ENCODE results near the gene CFAP54. TPM values are rescaled to one million over a fixed set of nuclear protein-coding genes. Genes with fewer than 3 reads are reported as not detected.

The CFAP54 gene
- total RNA-seq, 1 donor from 2014 or later: 1.2 TPM

DNA sequence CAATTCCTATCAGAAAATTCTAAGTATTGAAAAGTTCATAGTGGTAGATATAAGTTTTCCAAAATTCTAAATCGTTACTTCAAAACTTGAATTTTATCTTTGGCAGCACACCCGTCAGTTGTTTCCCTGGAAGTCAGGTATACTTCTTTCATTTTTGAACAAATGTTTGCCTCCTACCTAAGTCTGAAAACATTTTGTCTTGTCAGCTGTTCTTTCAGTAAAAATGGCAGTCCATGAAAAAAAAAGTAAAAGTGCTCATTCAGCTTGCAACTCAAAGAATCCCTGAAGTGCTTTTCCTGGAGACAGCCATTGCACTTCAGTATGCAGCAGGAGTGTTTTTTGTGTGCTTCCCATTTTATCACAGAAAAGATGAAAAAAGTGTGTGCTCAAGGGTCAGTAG is 287.5 kb downstream of the CFAP54 start:
- ATAC-seq (no peak), DNase-seq (ENCODE audit: low spot score) (no peak)
- intact Hi-C loops (cut with DNase I): no loop called here

DNA sequence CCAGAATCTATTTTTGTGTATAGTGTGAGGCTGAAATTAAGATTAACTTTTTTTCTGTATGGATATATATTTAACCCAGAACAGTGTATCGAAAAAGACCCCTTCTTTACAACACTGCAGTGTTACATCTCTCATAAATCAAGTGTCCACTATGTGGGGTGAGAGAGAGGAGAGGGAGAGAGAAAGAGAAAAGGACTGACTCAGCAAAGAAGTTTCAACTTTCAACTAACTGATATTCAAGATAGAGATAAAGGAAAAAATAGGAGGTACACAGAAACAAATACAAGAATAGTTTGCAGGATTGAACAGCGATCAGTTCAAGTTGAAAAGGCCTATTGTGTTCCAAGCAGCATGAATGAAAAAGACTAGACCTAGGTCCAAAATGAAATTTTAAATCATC is 291.0 kb downstream of the CFAP54 start:
- intact Hi-C loops (cut with DNase I): no loop called here
- ATAC-seq (no peak), DNase-seq (ENCODE audit: low spot score) (no peak)

DNA sequence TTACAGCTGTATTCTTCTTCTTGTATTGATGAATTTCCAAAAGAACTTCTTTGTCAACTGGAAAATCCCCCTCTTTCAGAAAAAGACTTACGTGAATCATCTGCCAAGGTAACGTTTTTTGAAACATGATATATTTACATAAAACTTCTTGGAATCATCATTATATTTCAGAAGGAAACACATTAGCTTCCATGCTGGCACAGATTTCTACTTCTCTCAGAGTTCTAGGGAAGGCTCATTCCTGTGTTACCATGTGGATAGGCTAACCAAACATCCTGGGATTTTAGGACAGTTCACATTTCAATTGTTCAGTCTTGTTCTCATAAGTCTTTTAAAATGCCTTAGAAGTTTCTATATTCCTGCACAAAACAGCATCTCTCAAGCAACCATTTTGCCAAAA is 297.4 kb downstream of the CFAP54 start:
- ATAC-seq (no peak), DNase-seq (ENCODE audit: low spot score) (no peak)
- intact Hi-C loops (cut with DNase I): no loop called here

DNA sequence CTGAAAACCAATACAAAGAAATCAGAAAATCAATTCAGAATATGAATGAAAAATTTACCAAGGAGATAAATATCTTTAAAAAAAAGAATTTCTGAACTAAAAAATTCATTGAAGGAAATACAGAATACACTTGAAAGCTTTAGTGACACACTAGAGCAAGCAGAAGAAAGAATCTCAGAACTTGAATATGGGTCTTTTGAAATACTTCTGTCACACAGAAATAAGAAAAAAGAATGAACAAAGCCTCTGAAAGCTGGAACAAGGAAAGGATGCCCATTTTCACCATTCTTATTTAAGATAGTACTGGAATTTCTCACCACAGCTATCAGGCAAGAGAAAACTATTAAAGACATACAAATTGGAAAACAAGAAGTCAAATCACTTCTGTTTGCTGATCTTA is 314.6 kb downstream of the CFAP54 start:
- intact Hi-C loops (cut with DNase I): no loop called here
- DNase-seq (ENCODE audit: low spot score) (no peak), ATAC-seq (no peak)

DNA sequence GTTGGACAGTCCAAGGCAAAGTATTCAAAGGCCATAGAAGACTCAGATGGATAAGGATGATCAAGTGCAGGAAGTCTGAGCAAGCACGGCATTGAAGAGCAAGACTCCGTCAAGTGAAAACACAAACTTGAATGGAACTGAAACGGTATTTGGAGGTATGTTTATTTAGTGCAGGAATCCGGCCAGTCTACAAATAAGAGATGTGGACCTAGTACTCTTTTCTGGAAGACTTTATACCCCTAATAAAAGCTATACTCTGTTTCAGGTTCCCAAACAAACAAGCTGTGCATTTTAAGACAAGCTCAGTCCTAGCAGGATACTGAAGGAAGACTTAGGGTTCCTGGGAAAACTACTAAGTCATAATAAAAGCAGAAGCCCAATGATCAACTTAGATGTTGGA is 316.9 kb downstream of the CFAP54 start:
- no peak for DNase-seq (ENCODE audit: low spot score)
- intact Hi-C loops (cut with DNase I): no loop called here

DNA sequence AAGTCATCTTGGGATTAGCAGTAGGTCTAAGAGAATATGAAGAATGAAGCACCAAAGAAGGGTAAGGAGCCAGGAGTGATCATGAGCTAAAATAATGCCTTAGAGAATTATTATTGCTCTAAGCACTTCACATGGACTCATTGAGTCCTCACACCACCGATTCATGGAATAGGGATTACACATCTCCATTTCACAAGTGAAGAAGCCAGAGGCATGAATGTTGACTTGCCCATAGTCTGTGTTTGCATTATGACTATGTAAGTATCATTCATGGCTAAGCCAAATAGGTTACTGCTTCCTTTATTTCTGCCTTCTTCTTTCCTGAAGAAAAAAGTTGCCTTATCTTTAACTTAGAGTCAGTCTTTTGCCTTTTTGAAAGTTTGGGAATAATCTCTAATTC is 318.4 kb downstream of the CFAP54 start:
- no peak for DNase-seq (ENCODE audit: low spot score)
- intact Hi-C loops (cut with DNase I): no loop called here
- no peak for ATAC-seq

More for the DNA sequence above, 316.9 kb downstream of the CFAP54 start:
- ATAC-seq: no peak

DNA sequence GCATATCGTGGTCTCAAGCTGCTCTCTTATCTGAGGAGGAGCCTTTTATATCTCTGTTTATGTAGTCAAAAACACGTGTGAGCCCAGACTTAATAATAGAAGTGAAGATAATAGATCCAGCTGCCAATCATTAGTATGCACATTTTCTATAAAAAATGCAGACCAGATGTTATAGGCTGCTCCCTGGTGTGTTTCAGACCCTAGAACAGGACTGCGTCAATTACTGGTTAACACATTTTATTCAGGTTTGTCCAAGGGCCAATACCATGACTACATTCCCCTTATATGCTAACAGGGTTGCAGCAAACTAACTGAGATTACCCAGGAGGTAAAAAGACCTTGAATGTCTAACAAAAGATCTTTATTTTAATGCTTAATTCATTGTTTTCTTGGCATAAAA is 319.2 kb downstream of the CFAP54 start:
- intact Hi-C loops (cut with DNase I): no loop called here
- DNase-seq (ENCODE audit: low spot score) (no peak), ATAC-seq (no peak)

DNA sequence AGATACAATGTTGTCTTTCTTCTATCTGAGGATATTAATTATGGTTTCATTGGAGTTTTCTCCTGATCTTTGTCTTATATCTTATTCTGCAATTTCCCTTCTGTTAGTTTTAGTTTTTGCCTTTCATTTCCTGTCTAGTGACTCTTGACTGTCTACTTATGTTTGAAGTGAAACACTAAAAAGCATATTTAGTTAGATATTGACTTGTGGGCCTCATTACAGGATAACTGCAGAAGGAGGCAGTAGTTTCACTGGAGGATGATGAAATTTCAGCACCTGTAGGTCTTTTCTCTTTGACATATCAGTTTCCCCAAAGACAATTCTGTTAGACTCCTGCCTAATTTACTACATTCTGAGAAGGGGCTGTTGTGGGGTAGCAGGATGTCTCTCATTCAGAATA is 320.1 kb downstream of the CFAP54 start:
- no peak for ATAC-seq
- intact Hi-C loops (cut with DNase I): no loop called here
- no peak for DNase-seq (ENCODE audit: low spot score)

DNA sequence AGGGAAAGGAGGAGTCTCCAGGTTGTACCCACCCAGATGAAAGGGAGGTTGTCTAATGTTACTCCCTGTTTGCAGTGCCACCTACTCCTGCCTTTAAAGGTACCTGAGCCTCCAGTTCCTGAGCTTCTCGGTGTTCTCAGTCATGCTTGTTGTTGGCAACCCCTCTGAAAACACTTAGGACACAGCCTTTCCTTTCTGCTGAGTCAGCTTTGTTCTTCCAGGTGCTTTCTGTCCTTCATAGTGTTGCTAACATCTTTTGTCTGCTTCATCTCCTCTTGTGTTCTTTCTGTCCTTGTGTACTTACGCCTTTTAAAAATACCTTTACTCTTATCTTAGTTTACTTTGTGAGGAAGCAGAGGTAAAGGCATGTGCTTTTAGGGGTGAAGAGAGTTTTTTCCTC is 320.7 kb downstream of the CFAP54 start:
- ATAC-seq (no peak), DNase-seq (ENCODE audit: low spot score) (no peak)
- intact Hi-C loops (cut with DNase I): loop anchor here (10.0 kb wide), 1 partner anchor 1315 kb away; no protein-coding TSS in a partner anchor

DNA sequence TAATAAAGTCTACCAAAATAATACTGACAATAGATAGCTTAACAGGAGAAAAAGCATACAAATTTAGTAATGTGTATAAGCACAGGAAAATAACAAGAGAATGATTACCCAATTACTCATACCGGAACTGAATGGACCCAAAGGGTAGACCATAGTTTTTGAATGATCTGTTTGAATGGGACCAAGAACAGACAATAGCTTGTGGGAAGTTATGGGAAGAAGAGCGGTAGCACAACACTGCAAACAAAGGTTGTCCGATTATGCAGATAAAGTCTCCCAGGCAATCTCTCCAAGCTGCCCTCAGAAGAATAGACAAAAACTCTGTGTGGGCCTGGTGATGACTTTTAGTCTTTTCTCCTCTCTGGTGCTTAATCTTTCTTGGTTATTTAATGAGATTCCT is 321.1 kb downstream of the CFAP54 start:
- intact Hi-C loops (cut with DNase I): loop anchor here (10.0 kb wide), 1 partner anchor 1314 kb away; no protein-coding TSS in a partner anchor
- ATAC-seq: no peak
- DNase-seq (ENCODE audit: low spot score): no peak

DNA sequence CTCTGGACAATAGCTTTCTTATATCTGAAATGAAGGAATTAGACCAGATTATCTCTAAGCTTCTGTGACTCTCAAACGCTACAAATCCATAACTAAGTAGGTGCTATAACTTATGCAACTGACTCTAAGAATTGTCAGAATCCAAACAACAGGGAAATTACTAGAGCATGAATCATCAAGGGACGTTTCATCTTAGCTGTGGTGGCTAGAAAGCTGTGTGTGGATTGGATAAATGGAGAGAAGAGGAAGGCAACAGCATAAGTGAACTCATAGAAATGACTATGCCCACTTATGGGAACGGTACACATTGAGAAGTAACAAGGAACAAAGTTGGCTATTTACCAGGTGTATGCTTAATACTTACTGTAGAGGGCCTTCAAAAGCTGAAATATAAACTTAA is 321.7 kb downstream of the CFAP54 start:
- intact Hi-C loops (cut with DNase I): loop anchor here (10.0 kb wide), 1 partner anchor 1314 kb away; no protein-coding TSS in a partner anchor
- no peak for DNase-seq (ENCODE audit: low spot score)
- no peak for ATAC-seq

DNA sequence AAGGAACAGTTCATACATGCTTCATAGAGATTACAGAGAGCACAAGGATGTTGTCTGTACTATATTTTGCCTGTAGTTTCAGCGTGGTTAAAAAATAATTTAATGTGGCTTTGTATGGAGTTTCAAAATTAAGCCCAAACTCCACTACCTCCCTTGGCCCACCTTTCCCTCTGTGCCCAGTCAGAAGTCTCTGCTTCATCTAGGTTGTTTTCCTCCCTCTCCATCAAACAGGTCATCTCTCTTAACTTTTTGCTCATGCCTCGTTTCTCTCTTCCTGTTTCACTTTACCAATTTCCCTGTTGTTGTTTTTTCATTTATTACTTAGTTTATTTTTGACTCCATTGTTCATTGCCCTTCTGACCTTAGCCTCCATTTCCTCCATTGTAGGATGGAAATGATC is 322.8 kb downstream of the CFAP54 start:
- ATAC-seq: no peak
- intact Hi-C loops (cut with DNase I): loop anchor here (10.0 kb wide), 1 partner anchor 1313 kb away; no protein-coding TSS in a partner anchor

DNA sequence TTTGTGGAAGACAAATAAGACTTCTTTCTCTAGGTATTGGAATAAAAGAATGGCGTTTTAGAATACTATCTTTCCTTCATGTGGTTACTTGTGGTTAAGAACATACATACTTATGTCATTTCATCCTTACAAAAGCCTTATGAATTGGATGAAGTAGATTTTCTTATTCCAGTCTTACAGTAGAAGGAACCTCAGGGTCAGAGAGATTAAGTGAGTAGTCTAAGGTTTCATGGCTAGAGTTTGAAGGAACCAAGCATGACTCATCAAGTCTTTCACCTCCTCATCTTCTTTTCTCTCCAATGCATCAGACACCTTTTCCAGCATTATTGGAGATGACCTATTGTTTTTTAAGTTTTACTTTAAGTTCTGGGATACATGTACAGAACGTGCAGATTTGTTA is 324.8 kb downstream of the CFAP54 start:
- ATAC-seq (no peak), DNase-seq (ENCODE audit: low spot score) (no peak)
- intact Hi-C loops (cut with DNase I): loop anchor here (10.0 kb wide), 1 partner anchor 1311 kb away; no protein-coding TSS in a partner anchor

More for the DNA sequence above, 322.8 kb downstream of the CFAP54 start:
- no peak for DNase-seq (ENCODE audit: low spot score)

DNA sequence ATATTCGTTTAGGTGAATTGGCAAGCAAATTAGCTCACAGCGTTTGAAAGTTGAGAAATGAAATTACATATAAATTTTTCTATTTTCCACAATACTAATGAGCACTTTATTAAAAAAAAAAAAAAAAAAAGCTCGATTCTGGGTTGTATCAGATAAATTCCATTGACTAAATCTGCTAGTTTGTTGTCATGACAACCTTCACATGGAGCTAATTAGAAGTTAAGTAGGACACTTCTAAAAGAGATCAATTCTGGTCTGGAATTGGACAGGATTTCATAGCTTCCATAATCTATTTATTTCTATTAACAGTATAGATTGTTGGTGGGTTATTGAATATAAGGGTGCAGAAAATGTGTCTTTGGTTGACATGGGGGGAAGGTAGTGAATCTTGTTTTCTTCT is 332.2 kb downstream of the CFAP54 start:
- DNase-seq (ENCODE audit: low spot score) (no peak), ATAC-seq (no peak)
- intact Hi-C loops (cut with DNase I): no loop called here

DNA sequence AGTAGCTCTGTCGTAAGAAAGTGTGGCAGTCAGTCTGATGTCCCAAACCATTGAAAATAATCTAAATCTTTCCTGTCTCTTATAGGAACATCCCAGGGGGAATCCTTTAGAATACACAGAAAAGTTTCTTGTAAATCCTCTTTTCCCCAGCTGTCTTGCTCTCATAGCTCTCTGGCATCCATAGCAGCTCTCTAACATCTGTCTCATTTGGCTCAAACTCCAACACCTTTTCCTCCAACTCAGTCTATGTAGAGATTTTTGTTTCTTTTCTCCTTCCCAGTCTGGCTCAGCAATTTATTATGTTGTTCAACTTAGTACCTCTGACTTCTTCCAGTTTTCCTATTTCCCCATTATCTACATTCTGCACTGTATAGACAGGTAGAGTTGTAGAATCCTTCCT is 333.3 kb downstream of the CFAP54 start:
- DNase-seq (ENCODE audit: low spot score) (no peak), ATAC-seq (no peak)
- intact Hi-C loops (cut with DNase I): no loop called here

DNA sequence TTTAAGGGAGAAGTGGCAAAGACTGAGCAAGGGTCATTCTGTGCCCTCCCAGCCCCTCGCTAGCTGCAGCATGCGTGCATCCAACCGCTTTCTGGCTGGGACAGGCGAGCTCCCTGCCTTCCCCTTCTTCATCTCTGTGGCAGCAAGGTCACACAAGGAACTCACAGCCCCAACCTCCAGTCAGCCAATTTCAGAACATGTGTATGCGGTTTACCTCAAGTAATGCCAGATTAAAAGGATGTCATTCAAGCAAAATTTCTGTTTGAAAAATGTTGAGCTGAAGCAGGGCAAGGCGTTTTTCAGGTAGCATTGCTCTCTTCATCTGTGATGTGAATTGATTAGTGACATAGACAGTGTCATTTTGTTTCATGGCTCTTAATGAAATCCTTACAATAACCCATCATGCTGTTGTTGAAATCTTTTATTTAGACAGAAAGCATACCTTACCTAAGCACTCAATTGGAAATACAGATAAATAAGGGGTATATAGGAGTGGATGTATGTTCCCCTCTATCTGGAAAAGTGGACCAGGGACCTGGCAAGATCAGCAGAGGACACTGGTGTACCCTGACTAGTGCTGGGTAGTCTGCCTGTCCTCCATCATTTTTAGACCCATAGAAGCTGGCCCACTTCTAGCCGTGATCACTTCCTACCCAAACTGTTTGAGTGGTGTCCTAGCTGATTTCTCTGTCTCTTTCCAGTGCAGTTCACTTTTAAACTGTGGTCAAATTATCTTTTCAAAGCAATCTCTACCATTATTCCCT is 334.9 kb downstream of the CFAP54 start:
- intact Hi-C loops (cut with DNase I): no loop called here
- DNase-seq (ENCODE audit: low spot score) (no peak), ATAC-seq (no peak)

DNA sequence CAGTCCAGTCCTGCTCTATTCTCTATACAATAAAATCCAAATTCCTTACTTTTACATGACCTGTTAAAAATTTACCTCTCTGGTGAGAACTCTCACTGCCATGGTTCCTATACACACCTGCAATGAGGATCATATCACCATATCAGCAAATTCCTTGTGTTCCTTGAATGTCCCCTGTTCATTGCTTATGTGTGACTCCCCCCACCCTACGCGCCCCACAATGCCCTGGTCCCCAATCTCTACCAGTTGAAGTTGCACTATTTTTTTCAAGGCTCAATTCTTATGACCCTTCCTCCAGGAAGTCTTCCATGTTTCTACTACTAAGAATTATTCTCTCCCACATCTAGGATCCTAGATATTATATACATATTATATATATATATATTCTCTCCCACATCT is 335.5 kb downstream of the CFAP54 start:
- intact Hi-C loops (cut with DNase I): no loop called here
- no peak for ATAC-seq
- DNase-seq (ENCODE audit: low spot score): no peak

DNA sequence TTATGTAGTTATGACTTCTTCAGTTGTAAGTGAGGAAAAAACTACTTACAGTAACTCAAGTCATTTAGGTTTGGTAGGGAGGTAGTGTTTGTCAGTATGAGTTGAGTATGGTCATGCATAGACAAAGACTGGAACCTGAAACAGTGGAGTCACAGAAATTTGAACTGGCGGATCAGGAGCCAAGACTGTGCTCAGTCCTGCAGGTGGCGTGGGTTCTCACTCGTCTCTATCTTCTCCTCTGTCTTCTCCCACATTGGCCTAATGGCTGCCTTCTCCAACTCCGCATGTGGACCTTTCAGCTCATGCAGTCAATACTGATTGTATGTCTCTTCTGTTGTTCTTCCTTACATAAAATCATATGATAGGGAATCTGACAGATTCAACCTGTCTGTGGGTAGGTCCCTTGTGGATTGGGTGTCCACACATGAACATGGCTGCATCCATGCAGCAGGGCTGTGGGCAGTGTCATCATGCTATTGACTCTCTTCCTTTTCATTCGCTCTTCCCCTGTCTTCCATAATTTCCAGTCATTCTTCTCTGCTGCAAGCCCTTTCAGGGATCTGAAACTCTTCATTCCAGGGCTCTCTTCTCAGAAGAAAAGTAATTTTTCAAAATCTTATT is 338.9 kb downstream of the CFAP54 start:
- DNase-seq (ENCODE audit: low spot score) (no peak), ATAC-seq (no peak)
- intact Hi-C loops (cut with DNase I): no loop called here

DNA sequence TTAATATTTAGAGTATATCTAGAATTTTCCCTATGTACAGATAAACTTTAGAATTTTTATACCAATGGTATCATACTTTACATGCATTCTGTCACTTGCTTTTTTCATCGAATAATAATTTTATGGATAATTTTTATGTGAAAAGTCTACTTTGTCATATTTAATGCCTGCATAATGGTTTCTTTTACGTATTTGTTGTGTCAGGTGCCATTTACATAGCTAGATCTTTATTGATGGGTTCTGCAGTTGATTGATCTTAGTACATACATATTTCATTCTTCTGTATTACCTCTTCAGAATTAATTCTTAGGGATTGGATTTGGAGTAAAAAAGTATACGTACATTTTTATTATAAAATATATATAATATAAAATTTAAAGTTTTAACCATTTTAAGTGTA is 340.0 kb downstream of the CFAP54 start:
- DNase-seq (ENCODE audit: low spot score) (no peak), ATAC-seq (no peak)
- intact Hi-C loops (cut with DNase I): no loop called here

DNA sequence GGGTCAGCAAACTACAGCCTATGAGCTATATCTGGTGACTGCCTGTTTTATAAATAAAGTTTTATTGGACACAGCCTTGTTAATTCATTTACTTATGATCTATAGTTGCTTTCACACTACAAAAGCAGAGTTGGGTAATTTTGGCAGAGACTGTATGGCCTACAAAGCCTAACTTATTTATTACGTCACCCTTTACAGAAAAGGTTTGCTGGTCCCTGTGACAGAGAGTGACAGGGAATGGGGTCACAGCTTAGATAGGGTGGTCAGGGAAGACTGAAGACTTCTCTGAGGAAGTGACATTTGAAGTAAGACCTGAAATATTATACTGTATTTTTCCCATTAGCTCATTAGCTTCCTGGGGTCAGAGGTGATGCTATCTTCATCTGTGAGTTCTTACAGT is 342.0 kb downstream of the CFAP54 start:
- DNase-seq (ENCODE audit: low spot score): no peak
- ATAC-seq: no peak
- intact Hi-C loops (cut with DNase I): no loop called here

DNA sequence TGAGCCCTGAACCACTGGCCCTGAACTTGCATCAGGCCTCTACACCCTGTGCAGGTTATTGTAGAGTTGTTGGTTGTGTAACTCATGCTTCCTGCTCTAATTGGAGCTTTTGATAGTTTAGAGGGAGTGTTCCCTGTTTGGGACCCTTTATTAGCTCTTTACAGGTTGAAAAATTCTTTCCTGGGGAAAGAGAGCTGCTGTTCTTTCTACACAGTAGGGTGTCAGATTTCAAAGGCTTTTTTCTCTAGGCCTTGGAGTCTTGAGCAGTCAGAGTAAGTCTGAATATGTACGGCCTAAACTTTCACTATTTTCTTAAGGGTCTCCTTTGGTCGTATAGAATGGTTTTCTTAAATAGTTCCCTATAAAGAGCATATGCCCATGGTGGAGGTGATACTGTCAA is 356.9 kb downstream of the CFAP54 start:
- no peak for ATAC-seq
- intact Hi-C loops (cut with DNase I): no loop called here
- no peak for DNase-seq (ENCODE audit: low spot score)
